22Rv1 (cell line): ENCODE results near the gene SLIT3.

ENCODE experiments used
- H3K27ac ChIP-seq: fragments of 450-650 bp; 2 replicates; pipeline ENCODE4 v1.5.1; 2017
- CTCF ChIP-seq: fragments of 450-650 bp; IDR thresholded peaks from 2 replicates; pipeline ENCODE4 v1.5.1; 2017; ENCODE audit warnings: mild to moderate bottlenecking
- ZFX ChIP-seq: fragments of 450-650 bp; IDR thresholded peaks from 2 replicates; pipeline ENCODE4 v1.6.1; 2017; ENCODE audit warnings: antibody characterized with exemption, borderline replicate concordance

The SLIT3 gene

GRCh38 chr5:169011009-169011408 lies 289.9 kb downstream of the SLIT3 start:
- H3K27ac ChIP-seq = no peak overlapping the region
- TF ChIP-seq ZFX = no peak
- no peak for TF ChIP-seq CTCF

GRCh38 chr5:169009123-169009522 lies 291.8 kb downstream of the SLIT3 start:
- no peak for TF ChIP-seq CTCF
- no peak for TF ChIP-seq ZFX
- H3K27ac ChIP-seq = no peak overlapping the region

- no peak overlapping the region for H3K27ac ChIP-seq
- TF ChIP-seq ZFX (no peak), CTCF (no peak)
Observed at GRCh38 chr5:169006842-169007790, 293.8 kb downstream of the SLIT3 start.

GRCh38 chr5:169004551-169004950 lies 296.4 kb downstream of the SLIT3 start:
- TF ChIP-seq CTCF = no peak
- TF ChIP-seq ZFX = no peak
- H3K27ac ChIP-seq = no peak overlapping the region

GRCh38 chr5:169003721-169004541 lies 297.0 kb downstream of the SLIT3 start:
- no peak overlapping the region for H3K27ac ChIP-seq
- TF ChIP-seq ZFX = no peak

GRCh38 chr5:169002953-169003555 lies 297.9 kb downstream of the SLIT3 start:
- TF ChIP-seq ZFX (no peak), CTCF (no peak)
- H3K27ac ChIP-seq = no peak overlapping the region

- no peak overlapping the region for H3K27ac ChIP-seq
- TF ChIP-seq ZFX = no peak
- no peak for TF ChIP-seq CTCF
Observed at GRCh38 chr5:169001394-169001793, 299.5 kb downstream of the SLIT3 start.
